Hematopoietic multipotent progenitor cell treated with erythropoietin and hydrocortisone succinate and interleukin-3 and kit ligand, for 6 days (in vitro differentiated cells): ENCODE data around the gene SLC6A6.

Experiments used
- DNase-seq: peaks from one replicate; pipeline ENCODE4 v3.0.0-alpha.2; 2015

The SLC6A6 gene

GRCh38 chr3:14439501-14440167 lies 37.2 kb downstream of the SLC6A6 start:
- DNase-seq: peak; percentile 84

GRCh38 chr3:14440168-14440518 lies 37.7 kb downstream of the SLC6A6 start:
- peak; percentile 18 for DNase-seq

GRCh38 chr3:14440531-14441239 lies 38.3 kb downstream of the SLC6A6 start:
- DNase-seq: peak; percentile 31

GRCh38 chr3:14441240-14441919 lies 39.0 kb downstream of the SLC6A6 start:
- no peak for DNase-seq

- DNase-seq: no peak
These were observed 39.5 kb downstream of the SLC6A6 start for GRCh38 chr3:14441920-14442300.

GRCh38 chr3:14444380-14444779 lies 42.0 kb downstream of the SLC6A6 start:
- no peak for DNase-seq

- no peak for DNase-seq
These were observed 43.4 kb downstream of the SLC6A6 start for GRCh38 chr3:14445773-14446172.

GRCh38 chr3:14446988-14447570 lies 44.7 kb downstream of the SLC6A6 start:
- no peak for DNase-seq

- DNase-seq: no peak
These were observed 45.7 kb downstream of the SLC6A6 start for GRCh38 chr3:14448063-14448462.

GRCh38 chr3:14448756-14449727 lies 46.6 kb downstream of the SLC6A6 start:
- no peak for DNase-seq

- DNase-seq: no peak
These were observed 48.1 kb downstream of the SLC6A6 start for GRCh38 chr3:14450506-14450905.

GRCh38 chr3:14450922-14451606 lies 48.7 kb downstream of the SLC6A6 start:
- DNase-seq: no peak

GRCh38 chr3:14451844-14452739 lies 49.7 kb downstream of the SLC6A6 start:
- no peak for DNase-seq

- no peak for DNase-seq
These were observed 50.6 kb downstream of the SLC6A6 start for GRCh38 chr3:14452740-14453710.

- DNase-seq: no peak
These were observed 51.7 kb downstream of the SLC6A6 start for GRCh38 chr3:14453876-14454638.

- DNase-seq: no peak
These were observed 52.4 kb downstream of the SLC6A6 start for GRCh38 chr3:14454639-14455310.

GRCh38 chr3:14455571-14456317 lies 53.3 kb downstream of the SLC6A6 start:
- no peak for DNase-seq
